Thoracic aorta (tissue), 2 donors: ENCODE data around the gene KLHL29. TPM values are rescaled to one million over a fixed set of nuclear protein-coding genes. Genes with fewer than 3 reads are reported as not detected.
"Not testable (repeated sequence)": the region's sequence is repeated elsewhere in the genome, so short reads cannot be mapped to it uniquely, and the experiment has no call there.

Experiments
- ATAC-seq: fragments of 150-250 bp; one replicate; pipeline ENCODE4 v1.8.0; 2017; ENCODE audit warnings: low read depth; ENCODE audit not compliant: insufficient number of reproducible peaks, low FRiP score
- DNase-seq: peaks from one replicate; pipeline ENCODE4 v3.0.0-alpha.2; 2020; ENCODE audit warnings: low spot score
- H3K27ac ChIP-seq, 2 donors: fragments of 200-600 bp; sonication (generic); 1 replicate in 1 of 2; 2 replicates in 1 of 2; pipeline ENCODE4 v1.5.1; 2016; ENCODE audit warnings: mild to moderate bottlenecking in 2 of 2, moderate library complexity in 2 of 2
- H3K27me3 ChIP-seq: fragments of 200-600 bp; sonication (generic); replicated peaks from 2 replicates; pipeline ENCODE4 v1.6.0; 2016; ENCODE audit warnings: mild to moderate bottlenecking; ENCODE audit not compliant: insufficient read depth
- H3K36me3 ChIP-seq: fragments of 200-600 bp; sonication (generic); one replicate; pipeline ENCODE4 v1.5.1; 2016
- H3K4me1 ChIP-seq, 2 donors: fragments of 200-600 bp; sonication (generic); 1 replicate in 1 of 2; 2 replicates in 1 of 2; pipeline versions ENCODE4 v1.5.1 to v1.6.0; 2016; ENCODE audit warnings: low read depth in 2 of 2, mild to moderate bottlenecking in 1 of 2; ENCODE audit not compliant: control insufficient read depth in 1 of 2
- H3K4me3 ChIP-seq: fragments of 200-600 bp; sonication (generic); 2 replicates; pipeline ENCODE4 v1.5.1; 2016; ENCODE audit warnings: mild to moderate bottlenecking
- H3K9me3 ChIP-seq: fragments of 200-600 bp; sonication (generic); 2 replicates; pipeline ENCODE4 v1.5.1; 2016
- total RNA-seq, 2 donors: library from RNA; depleted of rRNA; stranded (reverse); fragments of >200 nt; gene quantifications; one replicate each; pipeline versions ENCODE4 v1.1.0 to v1.2.3, GENCODE V29; 2016
- TF ChIP-seq, protein P1 (sequence below): fragments of 200-600 bp; sonication (generic); IDR thresholded peaks from one replicate; pipeline ENCODE4 v1.5.1; 2019; ENCODE audit warnings: antibody characterized with exemption

The KLHL29 gene
- total RNA-seq, 2 donors from 2014 or later = 18.5 to 24.4 TPM

DNA sequence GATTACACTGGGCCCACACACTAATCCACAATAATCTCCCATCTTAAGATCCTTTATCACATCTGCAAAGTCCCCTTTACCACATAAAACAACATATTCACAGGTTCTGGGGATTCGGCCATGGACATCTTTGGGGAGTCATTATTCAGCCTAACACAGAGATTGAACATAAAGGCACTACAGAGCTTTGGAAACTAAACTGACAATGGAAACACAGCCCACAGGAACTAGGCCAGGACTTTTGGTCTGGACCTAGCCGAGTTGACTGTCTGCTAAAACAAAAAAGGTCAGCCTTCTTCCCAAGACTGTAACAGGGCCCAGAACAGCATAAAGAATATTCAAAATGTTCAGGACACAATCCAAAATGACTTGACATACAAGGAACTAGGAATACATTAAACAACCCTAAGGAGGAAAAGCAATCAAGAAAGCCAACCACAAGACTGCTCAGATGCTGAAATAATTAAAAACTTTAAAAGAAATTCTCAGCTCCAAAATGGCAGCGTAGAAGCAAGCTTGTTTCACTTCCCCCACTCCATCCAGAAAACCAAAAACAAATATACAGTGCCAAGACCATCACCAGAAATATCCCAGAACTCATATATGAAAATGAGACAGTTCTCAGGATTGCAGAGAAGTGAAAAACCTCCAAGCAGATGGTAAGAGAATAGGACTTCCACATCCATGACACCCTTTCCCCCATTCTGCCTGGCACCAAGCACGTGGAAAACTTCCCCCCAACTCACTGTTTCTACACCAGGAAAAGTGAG is 334.1 kb downstream of the KLHL29 start:
- no peaks in the 10 kb centered on the region for H3K4me1 ChIP-seq
- no peak for ATAC-seq
- peaks cover 3% of the 10 kb centered on the region for H3K36me3 ChIP-seq
- H3K27ac ChIP-seq = no peak overlapping the region
- TF ChIP-seq, protein P1, sequence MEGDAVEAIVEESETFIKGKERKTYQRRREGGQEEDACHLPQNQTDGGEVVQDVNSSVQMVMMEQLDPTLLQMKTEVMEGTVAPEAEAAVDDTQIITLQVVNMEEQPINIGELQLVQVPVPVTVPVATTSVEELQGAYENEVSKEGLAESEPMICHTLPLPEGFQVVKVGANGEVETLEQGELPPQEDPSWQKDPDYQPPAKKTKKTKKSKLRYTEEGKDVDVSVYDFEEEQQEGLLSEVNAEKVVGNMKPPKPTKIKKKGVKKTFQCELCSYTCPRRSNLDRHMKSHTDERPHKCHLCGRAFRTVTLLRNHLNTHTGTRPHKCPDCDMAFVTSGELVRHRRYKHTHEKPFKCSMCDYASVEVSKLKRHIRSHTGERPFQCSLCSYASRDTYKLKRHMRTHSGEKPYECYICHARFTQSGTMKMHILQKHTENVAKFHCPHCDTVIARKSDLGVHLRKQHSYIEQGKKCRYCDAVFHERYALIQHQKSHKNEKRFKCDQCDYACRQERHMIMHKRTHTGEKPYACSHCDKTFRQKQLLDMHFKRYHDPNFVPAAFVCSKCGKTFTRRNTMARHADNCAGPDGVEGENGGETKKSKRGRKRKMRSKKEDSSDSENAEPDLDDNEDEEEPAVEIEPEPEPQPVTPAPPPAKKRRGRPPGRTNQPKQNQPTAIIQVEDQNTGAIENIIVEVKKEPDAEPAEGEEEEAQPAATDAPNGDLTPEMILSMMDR = no peak
- no peak for DNase-seq
- no peaks in the 10 kb centered on the region for H3K27me3 ChIP-seq
- no peak overlapping the region for H3K4me3 ChIP-seq
- H3K9me3 ChIP-seq = peaks cover 7% of the 10 kb centered on the region

DNA sequence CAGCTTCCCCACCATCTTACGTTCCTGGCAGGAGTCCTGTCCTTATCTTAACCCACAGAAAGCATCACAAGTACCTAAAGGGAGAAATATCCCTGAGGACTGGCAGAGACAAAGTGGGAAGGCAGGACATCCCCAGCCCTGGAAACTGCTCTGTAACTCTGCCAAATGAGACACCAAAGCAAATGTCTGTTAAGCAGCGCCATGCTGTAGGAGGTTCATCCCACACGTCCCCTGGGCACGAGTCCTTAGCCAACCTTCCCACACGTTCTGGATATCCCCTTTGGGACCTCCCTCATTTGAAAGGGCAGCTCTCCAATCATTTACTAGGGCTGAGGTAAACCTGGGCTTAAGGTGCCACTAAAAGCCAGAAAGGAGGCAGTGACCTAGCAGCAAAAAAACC is 334.7 kb downstream of the KLHL29 start:
- Histone ChIP-seq H3K27me3 (no peaks in the 10 kb centered on the region), H3K4me3 (no peak overlapping the region), H3K27ac (no peak overlapping the region), H3K4me1 (no peaks in the 10 kb centered on the region), H3K36me3 (peaks cover 3% of the 10 kb centered on the region), H3K9me3 (peaks cover 7% of the 10 kb centered on the region)
- TF ChIP-seq, protein P1 = no peak
- no peak for ATAC-seq
- DNase-seq = no peak

DNA sequence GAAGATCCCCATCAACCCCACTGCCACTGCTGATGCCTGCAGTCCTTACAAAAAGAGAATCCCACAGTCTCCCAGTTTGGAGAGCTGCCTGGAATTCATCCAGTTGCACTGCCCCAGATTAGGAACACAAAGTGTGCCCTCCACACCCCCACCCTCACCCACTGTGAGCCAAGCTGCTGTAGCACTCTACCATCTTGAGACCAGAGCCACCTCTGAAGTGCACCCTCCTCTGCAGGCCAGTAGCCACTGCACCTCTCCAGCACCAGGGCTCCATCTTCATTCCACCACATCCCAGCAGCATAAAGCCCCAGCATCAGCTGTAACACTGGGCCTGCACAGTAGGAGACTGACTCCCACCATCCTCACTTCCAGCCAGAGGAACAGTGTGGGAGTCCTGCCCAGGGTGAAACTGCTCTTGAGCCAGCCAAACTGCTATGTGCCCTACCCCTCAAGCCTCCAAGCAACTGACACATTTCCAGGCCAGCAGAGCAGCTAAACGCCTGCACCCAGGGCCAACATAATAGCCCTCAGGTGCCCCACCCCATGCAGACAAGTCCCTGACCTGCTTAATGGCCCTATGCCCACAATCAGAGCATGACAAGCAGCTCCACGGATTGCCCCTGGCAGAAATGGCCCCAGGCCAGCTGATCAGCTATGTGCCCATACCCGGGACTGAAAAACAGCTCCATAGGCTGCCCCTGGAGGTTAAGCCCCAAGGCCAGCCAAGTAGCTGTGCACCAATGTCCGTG is 335.9 kb downstream of the KLHL29 start:
- Histone ChIP-seq H3K9me3 (peaks cover 7% of the 10 kb centered on the region), H3K27ac (no peak overlapping the region), H3K27me3 (no peaks in the 10 kb centered on the region), H3K4me3 (no peak overlapping the region), H3K4me1 (no peaks in the 10 kb centered on the region), H3K36me3 (peaks cover 3% of the 10 kb centered on the region)
- no peak for ATAC-seq
- no peak for DNase-seq
- TF ChIP-seq, protein P1 = no peak

DNA sequence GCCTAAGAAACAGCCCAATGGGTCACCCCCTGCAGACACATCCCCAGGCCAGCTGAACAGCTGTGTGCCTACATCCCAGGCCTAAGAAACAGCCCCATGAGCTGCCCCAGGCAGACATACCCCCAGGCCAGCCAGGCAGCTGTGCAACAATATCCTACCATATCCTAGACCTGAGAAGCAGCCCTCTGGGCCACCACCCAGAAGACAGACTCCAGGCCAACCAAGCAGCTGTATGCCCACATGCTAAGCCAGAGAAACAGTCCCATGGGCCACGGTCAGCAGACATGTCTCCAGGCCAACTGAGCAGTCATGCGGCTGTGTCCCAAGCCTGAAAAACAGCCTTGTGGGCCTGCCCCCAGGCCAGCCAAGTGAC is 336.5 kb downstream of the KLHL29 start:
- H3K36me3 ChIP-seq = peaks cover 3% of the 10 kb centered on the region
- H3K27me3 ChIP-seq = no peaks in the 10 kb centered on the region
- DNase-seq = no peak
- ATAC-seq = no peak
- TF ChIP-seq, protein P1 = no peak
- no peak overlapping the region for H3K4me3 ChIP-seq
- no peak overlapping the region for H3K27ac ChIP-seq
- H3K4me1 ChIP-seq = no peaks in the 10 kb centered on the region
- H3K9me3 ChIP-seq = peaks cover 7% of the 10 kb centered on the region

DNA sequence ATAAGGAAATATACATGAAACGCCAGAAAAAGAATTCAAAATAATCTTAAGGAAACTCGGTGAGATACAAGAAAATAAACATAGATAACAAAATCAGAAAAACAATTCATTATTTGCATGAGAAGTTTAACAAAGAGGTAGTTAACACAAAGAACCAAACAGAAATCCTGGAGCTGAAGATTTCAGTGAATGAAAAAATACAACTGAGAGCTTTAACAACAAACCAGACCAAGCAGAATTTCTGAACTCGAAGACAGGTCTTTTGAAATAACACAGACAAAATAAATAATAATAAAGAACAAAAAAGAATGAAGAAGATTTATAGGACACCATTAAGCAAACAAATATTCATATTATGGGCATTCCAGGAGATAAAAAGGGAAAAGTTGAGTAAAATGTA is 337.3 kb downstream of the KLHL29 start:
- DNase-seq (no peak), ATAC-seq (no peak)
- Histone ChIP-seq H3K27ac (no peak overlapping the region), H3K27me3 (no peaks in the 10 kb centered on the region), H3K4me3 (no peak overlapping the region), H3K36me3 (peaks cover 3% of the 10 kb centered on the region), H3K9me3 (peaks cover 7% of the 10 kb centered on the region), H3K4me1 (no peaks in the 10 kb centered on the region)
- TF ChIP-seq, protein P1 = no peak

DNA sequence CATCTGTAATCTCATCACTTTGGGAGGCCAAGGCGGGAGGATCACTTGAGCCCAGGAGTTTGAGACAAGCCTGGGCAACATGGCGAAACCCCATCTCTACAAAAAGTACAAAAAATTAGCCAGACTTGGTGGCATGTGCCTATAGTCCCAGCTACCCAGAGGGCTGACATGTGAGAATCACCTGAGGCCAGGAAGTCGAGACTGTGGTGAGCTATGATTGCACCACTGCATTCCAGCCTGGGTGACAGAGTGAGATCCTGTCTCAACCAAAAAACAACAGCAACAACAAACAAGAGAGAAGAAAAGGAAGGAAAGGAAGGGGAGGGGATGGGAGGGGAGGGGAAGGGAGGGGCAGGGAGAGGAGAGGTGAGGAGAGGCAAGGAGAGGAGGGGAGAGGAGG is 338.1 kb downstream of the KLHL29 start:
- H3K27ac ChIP-seq, H3K4me3 ChIP-seq, H3K9me3 ChIP-seq, H3K36me3 ChIP-seq, H3K4me1 ChIP-seq, ATAC-seq, DNase-seq, H3K27me3 ChIP-seq: not testable (repeated sequence)
